OCI-LY3 (cell line): ENCODE results near the gene CTNNA3.

Experiments used
- CTCF ChIP-seq: fragments of 200-600, 300-600 bp; sonication (generic); IDR thresholded peaks from 2 replicates; pipeline ENCODE4 v1.5.1; 2014; ENCODE audit warnings: antibody characterized with exemption, low read length, low read depth
- EZH2phosphoT487 ChIP-seq: fragments of 200-600 bp; shearing (Covaris generic); IDR thresholded peaks from 2 replicates; pipeline ENCODE4 v1.6.1; 2018; ENCODE audit warnings: antibody characterized with exemption, mixed run types, low read depth

- no peak for TF ChIP-seq CTCF
- TF ChIP-seq EZH2phosphoT487 = no peak
Measured at GRCh38 chr10:66258693-66259092, 1437.3 kb downstream of the CTNNA3 start.
